Fibroblast of lung (primary cell): Measurements from ENCODE around the gene RBM7. TPM values are rescaled to one million over a fixed set of nuclear protein-coding genes. Genes with fewer than 3 reads are reported as not detected.

ENCODE experiments used
- DNase-seq, 2 donors: peaks; one replicate each; pipeline versions ENCODE4 v3.0.0 to v3.0.0-alpha.2; 2010; ENCODE audit warnings: low read depth in 2 of 2
- H2AFZ ChIP-seq: 2 replicates; pipeline ENCODE4 v1.5.1; 2012; ENCODE audit warnings: low read length, control low read depth, inconsistent platforms
- H3K27ac ChIP-seq: 2 replicates; pipeline ENCODE4 v1.5.1; 2011; ENCODE audit warnings: low read length, control low read depth; ENCODE audit not compliant: insufficient read depth
- H3K27me3 ChIP-seq: 2 replicates; pipeline ENCODE4 v1.5.1; 2011; ENCODE audit warnings: mild to moderate bottlenecking, low read length; ENCODE audit not compliant: control insufficient read depth, insufficient read depth
- H3K36me3 ChIP-seq: 2 replicates; pipeline ENCODE4 v1.5.1; 2011; ENCODE audit warnings: low read length; ENCODE audit not compliant: control insufficient read depth, insufficient read depth
- H3K4me1 ChIP-seq: 2 replicates; pipeline ENCODE4 v1.5.1; 2011; ENCODE audit warnings: low read length; ENCODE audit not compliant: control insufficient read depth, insufficient read depth; ENCODE audit errors: extremely low read depth
- H3K4me2 ChIP-seq: 2 replicates; pipeline ENCODE4 v1.5.1; 2011; ENCODE audit warnings: low read length, control low read depth; ENCODE audit not compliant: insufficient read depth; ENCODE audit errors: extremely low read depth
- H3K4me3 ChIP-seq, 4 experiments: fragments of 200-600 bp in 1 of 4; sonication (generic) in 1 of 4; replicated peaks in 1 of 4; 2 replicates each; pipeline ENCODE4 v1.5.1; 2011 to 2016; ENCODE audit warnings: low read length in 4 of 4, low read depth in 3 of 4, mild to moderate bottlenecking in 3 of 4, control low read depth in 2 of 4, inconsistent platforms in 1 of 4, mixed read lengths in 1 of 4; ENCODE audit not compliant: insufficient read depth in 1 of 4; ENCODE audit errors: control extremely low read depth in 1 of 4
- H3K79me2 ChIP-seq: 2 replicates; pipeline ENCODE4 v1.5.1; 2012; ENCODE audit warnings: mild to moderate bottlenecking, low read length, inconsistent platforms; ENCODE audit not compliant: control insufficient read depth, insufficient read depth
- H3K9ac ChIP-seq: 2 replicates; pipeline ENCODE4 v1.5.1; 2011; ENCODE audit warnings: mild to moderate bottlenecking, low read length, control low read depth; ENCODE audit not compliant: insufficient read depth
- H3K9me3 ChIP-seq: 2 replicates; pipeline ENCODE4 v1.5.1; 2012; ENCODE audit warnings: low read depth, low read length; ENCODE audit not compliant: control insufficient read depth, insufficient read depth
- H4K20me1 ChIP-seq: 2 replicates; pipeline ENCODE4 v1.5.1; 2011; ENCODE audit warnings: low read length; ENCODE audit not compliant: control insufficient read depth, insufficient read depth; ENCODE audit errors: extremely low read depth
- EZH2 ChIP-seq: IDR thresholded peaks from 2 replicates; pipeline ENCODE4 v1.5.1; 2012; ENCODE audit warnings: low read length, control low read depth, mild to moderate bottlenecking; ENCODE audit errors: missing control alignments
- polyA plus RNA-seq, 2 donors: library from polyadenylated mRNA; depleted of rRNA in 1 of 2; stranded (reverse) in 1 of 2; unstranded in 1 of 2; fragments of >200 nt; gene quantifications; 2 replicates each; pipeline ENCODE4 v1.2.1, GENCODE V29; 2011 to 2012; ENCODE audit warnings: missing spikeins in 1 of 2
- total RNA-seq: library from RNA; depleted of rRNA; stranded (reverse); fragments of >200 nt; gene quantifications from 2 replicates; pipeline ENCODE4 v1.2.1, GENCODE V29; 2014
- TF ChIP-seq, protein P1 (sequence below), 2 donors: IDR thresholded peaks in 1 of 2; conservative IDR thresholded peaks in 1 of 2; 1 replicate in 1 of 2; 2 replicates in 1 of 2; pipeline ENCODE4 v1.5.1; 2011 to 2012; ENCODE audit warnings: low read length in 2 of 2, control low read depth in 1 of 2, inconsistent platforms in 1 of 2, low read depth in 1 of 2, mild to moderate bottlenecking in 1 of 2

The RBM7 gene
- total and polyA plus RNA-seq, 2 donors (not counting 1 experiment from before 2014, with no cell fraction given) = 46.5 to 81.1 TPM

DNA sequence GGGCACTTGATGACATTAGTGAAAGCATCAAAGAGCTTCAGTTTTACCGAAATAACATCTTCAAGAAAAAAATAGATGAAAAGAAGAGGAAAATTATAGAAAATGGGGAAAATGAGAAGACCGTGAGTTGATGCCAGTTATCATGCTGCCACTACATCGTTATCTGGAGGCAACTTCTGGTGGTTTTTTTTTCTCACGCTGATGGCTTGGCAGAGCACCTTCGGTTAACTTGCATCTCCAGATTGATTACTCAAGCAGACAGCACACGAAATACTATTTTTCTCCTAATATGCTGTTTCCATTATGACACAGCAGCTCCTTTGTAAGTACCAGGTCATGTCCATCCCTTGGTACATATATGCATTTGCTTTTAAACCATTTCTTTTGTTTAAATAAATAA, 49.4 kb downstream of the RBM7 start:
- Histone ChIP-seq H2AFZ (no peak overlapping the region), H3K79me2 (peaks cover 16% of the 10 kb centered on the region), H3K4me2 (no peak overlapping the region), H3K4me3 (no peak overlapping the region), H3K9ac (no peak overlapping the region), H3K27me3 (no peaks in the 10 kb centered on the region), H3K36me3 (peaks cover 8% of the 10 kb centered on the region), H3K9me3 (no peaks in the 10 kb centered on the region), H3K27ac (no peak overlapping the region), H3K4me1 (peaks cover 11% of the 10 kb centered on the region), H4K20me1 (peaks cover 1% of the 10 kb centered on the region)
- TF ChIP-seq, protein P1, sequence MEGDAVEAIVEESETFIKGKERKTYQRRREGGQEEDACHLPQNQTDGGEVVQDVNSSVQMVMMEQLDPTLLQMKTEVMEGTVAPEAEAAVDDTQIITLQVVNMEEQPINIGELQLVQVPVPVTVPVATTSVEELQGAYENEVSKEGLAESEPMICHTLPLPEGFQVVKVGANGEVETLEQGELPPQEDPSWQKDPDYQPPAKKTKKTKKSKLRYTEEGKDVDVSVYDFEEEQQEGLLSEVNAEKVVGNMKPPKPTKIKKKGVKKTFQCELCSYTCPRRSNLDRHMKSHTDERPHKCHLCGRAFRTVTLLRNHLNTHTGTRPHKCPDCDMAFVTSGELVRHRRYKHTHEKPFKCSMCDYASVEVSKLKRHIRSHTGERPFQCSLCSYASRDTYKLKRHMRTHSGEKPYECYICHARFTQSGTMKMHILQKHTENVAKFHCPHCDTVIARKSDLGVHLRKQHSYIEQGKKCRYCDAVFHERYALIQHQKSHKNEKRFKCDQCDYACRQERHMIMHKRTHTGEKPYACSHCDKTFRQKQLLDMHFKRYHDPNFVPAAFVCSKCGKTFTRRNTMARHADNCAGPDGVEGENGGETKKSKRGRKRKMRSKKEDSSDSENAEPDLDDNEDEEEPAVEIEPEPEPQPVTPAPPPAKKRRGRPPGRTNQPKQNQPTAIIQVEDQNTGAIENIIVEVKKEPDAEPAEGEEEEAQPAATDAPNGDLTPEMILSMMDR (conservative IDR thresholded peaks at IDR 0.05 in 1 of 2, IDR thresholded peaks at IDR 0.05 in 1 of 2; ENCODE audit: low read depth in 1 of 2, low read length in 2 of 2) = no peak
- TF ChIP-seq EZH2 = no peak
- DNase-seq = peak in 1 of 2 donors; percentile 14

DNA sequence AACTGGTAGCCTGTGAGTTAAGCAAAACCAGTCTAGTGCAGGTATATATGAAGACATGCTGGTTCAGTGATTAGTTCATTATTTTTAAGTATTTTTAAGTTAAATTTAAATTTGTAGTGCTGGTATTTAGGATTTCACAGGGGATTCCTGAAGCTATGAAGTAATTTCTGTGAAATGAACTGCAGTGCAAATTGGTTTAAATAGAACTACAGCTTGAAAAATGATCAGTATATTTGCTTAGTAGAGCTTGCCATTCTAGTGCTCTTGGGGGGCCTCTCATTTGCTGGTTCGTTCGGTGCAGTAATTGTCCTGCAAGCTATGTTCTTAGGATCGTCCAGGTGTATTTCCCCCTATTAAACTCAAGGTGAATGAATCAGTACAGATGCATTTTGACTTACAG, 51.9 kb downstream of the RBM7 start:
- peaks cover 2% of the 10 kb centered on the region for H3K79me2 ChIP-seq
- no peaks in the 10 kb centered on the region for H3K27me3 ChIP-seq
- H3K4me3 ChIP-seq = no peak overlapping the region
- H2AFZ ChIP-seq = no peak overlapping the region
- H3K27ac ChIP-seq = no peak overlapping the region
- no peak for DNase-seq
- H3K9me3 ChIP-seq = no peaks in the 10 kb centered on the region
- TF ChIP-seq, protein P1 (conservative IDR thresholded peaks at IDR 0.05 in 1 of 2, IDR thresholded peaks at IDR 0.05 in 1 of 2; ENCODE audit: low read depth in 1 of 2, low read length in 2 of 2) = no peak
- no peak for TF ChIP-seq EZH2
- peaks cover 6% of the 10 kb centered on the region for H3K36me3 ChIP-seq
- peaks cover 1% of the 10 kb centered on the region for H4K20me1 ChIP-seq
- H3K9ac ChIP-seq = no peak overlapping the region
- no peak overlapping the region for H3K4me2 ChIP-seq
- H3K4me1 ChIP-seq = peaks cover 10% of the 10 kb centered on the region

Other genes starting within 250 kb of the RBM7 start
- gene NNMT, start 104.3 kb upstream of the RBM7 start, total RNA-seq = 639 and 883 TPM in 2 replicates
- gene NNMT, start 104.3 kb upstream of the RBM7 start, polyA plus RNA-seq = 156 and 194 TPM in 2 replicates
- 3.9 and 9.6 TPM in 2 replicates for gene C11orf71, start 155 bp upstream of the RBM7 start, total RNA-seq
- gene C11orf71, start 155 bp upstream of the RBM7 start, polyA plus RNA-seq = 3.5 and 4.0 TPM in 2 replicates
- 234 and 236 TPM in 2 replicates for gene REXO2, start 38.8 kb downstream of the RBM7 start, total RNA-seq
- 269 and 372 TPM in 2 replicates for gene REXO2, start 38.8 kb downstream of the RBM7 start, polyA plus RNA-seq
- gene NXPE1, start 159.2 kb downstream of the RBM7 start, total RNA-seq = not detected in 2 replicates
- not detected in 2 replicates for gene NXPE1, start 159.2 kb downstream of the RBM7 start, polyA plus RNA-seq
- not detected in 2 replicates for gene NXPE4, start 195.1 kb downstream of the RBM7 start, total RNA-seq
- not detected in 2 replicates for gene NXPE4, start 195.1 kb downstream of the RBM7 start, polyA plus RNA-seq